Suppressor macrophage treated with lipopolysaccharide for 4 hours (primary cell): ENCODE data around the gene ELOVL3.

ENCODE experiments used
- DNase-seq: peaks from one replicate; pipeline ENCODE4 v3.0.0-alpha.2; 2020

Gene ELOVL3

GRCh38 chr10:102255404-102255803 lies 29.3 kb downstream of the ELOVL3 start:
- no peak for DNase-seq

DNA sequence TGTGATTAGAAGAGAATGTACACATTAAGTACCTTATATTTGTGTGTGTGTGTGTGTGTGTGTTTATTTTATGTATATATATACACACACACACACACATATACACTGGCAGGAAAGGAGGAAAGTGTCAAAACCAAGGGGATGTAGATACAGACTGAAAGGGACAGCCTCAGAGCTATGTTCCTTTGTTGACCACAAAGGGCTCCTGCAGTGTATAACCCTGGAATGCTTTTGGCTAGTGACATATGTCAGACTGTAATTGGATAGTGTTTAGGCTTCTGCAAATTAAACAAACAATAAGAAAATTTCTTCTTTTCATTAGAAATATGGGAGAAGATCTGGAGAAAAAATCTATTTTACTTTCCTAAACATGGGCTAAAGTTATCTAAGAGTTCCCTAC lies 35.1 kb downstream of the ELOVL3 start:
- DNase-seq: no peak

GRCh38 chr10:102261842-102262241 lies 35.7 kb downstream of the ELOVL3 start:
- no peak for DNase-seq

- no peak for DNase-seq
Observed at GRCh38 chr10:102262744-102263370, 36.8 kb downstream of the ELOVL3 start.

DNA sequence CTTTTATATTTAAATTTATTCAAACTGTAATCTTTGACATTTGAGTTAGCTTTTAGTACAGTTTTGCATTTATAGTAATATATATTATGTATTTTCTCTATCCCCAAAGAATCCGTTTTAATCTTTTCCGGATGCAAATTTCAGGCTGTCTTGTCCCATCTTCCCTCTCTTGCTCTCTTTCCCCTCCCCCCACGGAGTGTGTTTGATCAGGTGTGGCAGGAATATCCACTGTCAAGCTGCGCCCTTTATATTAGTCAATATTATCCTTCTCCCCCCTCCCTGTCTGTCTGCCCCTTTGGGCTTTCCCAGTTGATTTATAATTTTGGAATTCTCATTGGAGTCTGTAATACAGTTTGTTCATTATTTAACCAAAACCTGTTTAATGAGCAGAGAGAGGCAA lies 38.3 kb downstream of the ELOVL3 start:
- no peak for DNase-seq

DNA sequence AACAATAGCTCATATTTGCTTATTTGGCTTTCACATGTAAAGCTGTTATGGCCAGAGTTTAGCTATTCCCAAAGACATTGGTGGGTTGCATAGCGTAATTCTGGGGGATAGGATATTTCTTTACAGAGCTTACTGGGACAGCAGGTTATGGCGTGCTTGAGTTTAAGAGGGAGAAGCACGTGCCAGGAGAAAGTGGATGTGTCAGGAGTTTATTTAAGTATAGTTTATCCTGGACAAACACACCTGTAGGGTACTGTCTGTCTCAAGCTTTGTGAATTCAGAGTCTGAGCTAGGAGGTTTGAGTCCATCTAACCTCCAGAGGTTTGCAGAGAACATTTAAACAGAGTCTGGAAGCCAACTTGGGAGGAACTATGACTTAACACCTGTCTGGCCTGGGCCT lies 40.6 kb downstream of the ELOVL3 start:
- no peak for DNase-seq

DNA sequence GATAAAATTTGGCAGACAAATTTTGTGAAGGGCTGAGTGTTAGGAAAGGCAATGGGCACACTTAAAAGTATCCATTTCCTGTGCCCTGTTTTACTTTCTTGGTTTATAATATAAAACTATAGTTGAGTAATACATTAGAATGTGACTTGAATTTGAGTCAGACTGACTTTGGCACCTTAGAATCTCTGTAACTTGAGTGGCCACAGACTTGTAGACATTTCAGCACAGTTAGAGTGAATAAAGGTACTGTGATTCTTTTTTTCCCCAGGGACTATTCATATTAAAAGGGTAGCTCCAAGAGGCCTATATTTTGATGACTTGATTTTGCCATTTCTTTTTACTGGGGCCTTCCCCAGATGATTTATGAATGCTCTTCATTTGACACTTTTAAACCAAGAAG lies 41.6 kb downstream of the ELOVL3 start:
- no peak for DNase-seq

GRCh38 chr10:102268375-102268888 lies 42.3 kb downstream of the ELOVL3 start:
- no peak for DNase-seq

- DNase-seq: peak; percentile 30
Observed at GRCh38 chr10:102269017-102269416, 42.9 kb downstream of the ELOVL3 start.

GRCh38 chr10:102274062-102274461 lies 48.0 kb downstream of the ELOVL3 start:
- no peak for DNase-seq

DNA sequence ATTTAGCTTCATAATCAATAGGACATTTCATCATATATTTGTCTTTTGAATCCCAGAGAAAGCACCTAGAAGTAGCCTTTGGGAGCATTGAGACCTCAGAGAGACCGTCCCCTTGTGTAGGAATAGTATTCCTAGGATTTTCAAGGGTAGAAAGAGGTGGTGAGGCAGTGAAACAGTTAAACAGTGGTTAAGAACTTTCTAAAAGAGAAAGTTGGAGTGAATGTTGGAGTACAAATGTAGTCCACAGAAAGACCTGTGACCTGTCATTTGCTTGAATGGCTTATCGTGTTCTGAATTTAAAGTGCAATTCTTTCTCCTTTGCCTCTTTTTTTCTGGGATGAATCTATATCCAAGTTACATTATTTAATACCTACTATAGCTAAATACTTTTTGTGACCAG lies 49.2 kb downstream of the ELOVL3 start:
- no peak for DNase-seq

- no peak for DNase-seq
Observed at GRCh38 chr10:102279104-102279503, 53.0 kb downstream of the ELOVL3 start.
